PC-3 (cell line): ENCODE results near the gene TMEM190. TPM values are rescaled to one million over a fixed set of nuclear protein-coding genes. Genes with fewer than 3 reads are reported as not detected.

Experiments used
- ATAC-seq: fragments of 200-7000 bp; cut with Tn5 transposase; 2 replicates; pipeline ENCODE4 v1.9.1; 2020; ENCODE audit warnings: mild to moderate bottlenecking, moderate library complexity
- BruUV-seq: library from RNA; stranded (reverse); fragments of 400-500 nt; replicated peaks from 2 replicates; lab custom pipeline; 2021; lab: Mats Ljungman, UMichigan
- CTCF ChIA-PET: fragments of 300-600 bp; sonication (Branson Sonifier 250); formaldehyde crosslinking; loops from one replicate; lab custom pipeline; 2022; ENCODE audit warnings: antibody characterized with exemption; lab: Charles Lee
- POLR2A ChIA-PET: fragments of 300-600 bp; sonication (Branson Sonifier 250); formaldehyde crosslinking; loops from one replicate; lab custom pipeline; 2022; ENCODE audit warnings: antibody characterized with exemption; ENCODE audit not compliant: unreplicated experiment; lab: Charles Lee
- DNase-seq: peaks from one replicate; pipeline ENCODE4 v3.0.0-alpha.2; 2015
- H2AFZ ChIP-seq: fragments of 300-600 bp; sonication (generic); 2 replicates; pipeline ENCODE4 v1.6.0; 2016; ENCODE audit warnings: antibody characterized with exemption, low read length
- H3F3A ChIP-seq: fragments of 300-600 bp; sonication (generic); one replicate; pipeline ENCODE4 v1.6.0; 2017; ENCODE audit warnings: antibody characterized with exemption, low read length, control low read depth, mild to moderate bottlenecking; ENCODE audit not compliant: unreplicated experiment
- H3K27ac ChIP-seq: fragments of 300-600 bp; sonication (generic); 2 replicates; pipeline ENCODE4 v1.5.1; 2016; ENCODE audit warnings: mild to moderate bottlenecking, low read length
- H3K27me3 ChIP-seq: fragments of 300-600 bp; sonication (generic); 2 replicates; pipeline ENCODE4 v1.6.1; 2016; ENCODE audit warnings: low read length, mixed read lengths
- H3K36me3 ChIP-seq: fragments of 300-600 bp; sonication (generic); 2 replicates; pipeline ENCODE4 v1.6.1; 2016; ENCODE audit warnings: low read depth, mixed run types, low read length, mixed read lengths
- H3K4me1 ChIP-seq: fragments of 300-600 bp; sonication (generic); 2 replicates; pipeline ENCODE4 v1.5.1; 2016; ENCODE audit warnings: low read length; ENCODE audit not compliant: insufficient read depth
- H3K4me2 ChIP-seq: fragments of 300-600 bp; sonication (generic); 2 replicates; pipeline ENCODE4 v1.6.0; 2016; ENCODE audit warnings: low read length
- H3K4me3 ChIP-seq: fragments of 300-600 bp; sonication (generic); 2 replicates; pipeline ENCODE4 v1.5.1; 2016; ENCODE audit warnings: mild to moderate bottlenecking, low read length, mixed read lengths
- H3K79me2 ChIP-seq: fragments of 300-600 bp; sonication (generic); 2 replicates; pipeline ENCODE4 v1.6.1; 2017; ENCODE audit warnings: low read length, mixed read lengths
- H3K9ac ChIP-seq: fragments of 300-600 bp; sonication (generic); 2 replicates; pipeline ENCODE4 v1.6.0; 2016; ENCODE audit warnings: mild to moderate bottlenecking, low read length
- H3K9me2 ChIP-seq: fragments of 300-600 bp; sonication (generic); replicated peaks from 2 replicates; pipeline ENCODE4 v1.6.1; 2016; ENCODE audit warnings: mixed run types, low read length, mixed read lengths
- H3K9me3 ChIP-seq: fragments of 300-600 bp; sonication (generic); 2 replicates; pipeline ENCODE4 v1.6.1; 2016; ENCODE audit warnings: low read length, mixed read lengths
- H4K20me1 ChIP-seq: fragments of 300-600 bp; sonication (generic); 2 replicates; pipeline ENCODE4 v1.6.1; 2016; ENCODE audit warnings: low read length, mixed read lengths
- CTCF ChIP-seq: fragments of 300-600 bp; sonication (generic); conservative IDR thresholded peaks from 2 replicates; pipeline ENCODE4 v1.5.1; 2017; ENCODE audit warnings: antibody characterized with exemption, low read depth, mild to moderate bottlenecking, low read length
- EZH2 ChIP-seq: fragments of 300-600 bp; sonication (generic); IDR thresholded peaks from one replicate; pipeline ENCODE4 v1.6.1; 2017; ENCODE audit warnings: antibody characterized with exemption, mild to moderate bottlenecking, low read length; ENCODE audit not compliant: unreplicated experiment
- EZH2phosphoT487 ChIP-seq: fragments of 300-600 bp; sonication (generic); IDR thresholded peaks from 2 replicates; pipeline ENCODE4 v1.6.1; 2018; ENCODE audit warnings: mild to moderate bottlenecking, antibody characterized with exemption, low read length, borderline replicate concordance
- intact Hi-C: fragments of 100-400 bp; cut with micrococcal nuclease; formaldehyde crosslinking; loops from 2 replicates; pipeline ENCODE4 v1.9.0; 2023
- total RNA-seq: library from RNA; depleted of rRNA; stranded (reverse); fragments of >200 nt; gene quantifications from 2 replicates; pipeline ENCODE4 v1.2.3, GENCODE V29; 2014

TMEM190 gene
- total RNA-seq, 1 experiment from 2014 or later = not detected

GRCh38 chr19:55352040-55352439 is 24.6 kb upstream of the TMEM190 start:
- Histone ChIP-seq H3K9me3 (no peaks in the 10 kb centered on the region), H3K27ac (peak overlapping the region; percentile 49), H3K79me2 (no peaks in the 10 kb centered on the region), H4K20me1 (no peaks in the 10 kb centered on the region), H3K4me2 (peak overlapping the region; percentile 91), H2AFZ (no peak overlapping the region), H3K9me2 (no peaks in the 10 kb centered on the region), H3K9ac (no peak overlapping the region), H3K27me3 (peaks cover 17% of the 10 kb centered on the region), H3F3A (no peaks in the 10 kb centered on the region), H3K4me1 (peaks cover 45% of the 10 kb centered on the region), H3K4me3 (no peak overlapping the region), H3K36me3 (no peaks in the 10 kb centered on the region; the same call in 1 of the 2 replicates)
- BruUV-seq = no TSS peak
- ChIA-PET POLR2A (interaction anchor here (0.6 kb wide), 1 partner anchor 13 kb away, joined by 4 read pairs; the partner anchor contains the start of gene KMT5C), CTCF (no interaction called here)
- ATAC-seq (peak; percentile 41), DNase-seq (peak; percentile 89)
- intact Hi-C loops = no loop called here
- TF ChIP-seq EZH2phosphoT487 = no peak
- TF ChIP-seq CTCF = no peak
- TF ChIP-seq EZH2 = no peak

- ATAC-seq (no peak), DNase-seq (no peak)
- H3K4me2 ChIP-seq = peak overlapping the region; percentile 91
- POLR2A ChIA-PET = interaction anchor here (0.6 kb wide), 1 partner anchor 93 kb away, joined by 7 read pairs; no protein-coding TSS in a partner anchor
- intact Hi-C loops = no loop called here
- no peaks in the 10 kb centered on the region for H3K36me3 ChIP-seq
- TF ChIP-seq EZH2phosphoT487 (no peak), CTCF (no peak), EZH2 (no peak)
- H3K4me1 ChIP-seq = peaks cover 45% of the 10 kb centered on the region
- CTCF ChIA-PET = no interaction called here
- H3K9me2 ChIP-seq = no peaks in the 10 kb centered on the region
- no peak overlapping the region for H2AFZ ChIP-seq
- no TSS peak for BruUV-seq
- H3K27ac ChIP-seq = peak overlapping the region; percentile 16; the same call in 1 of the 2 replicates
- no peak overlapping the region for H3K9ac ChIP-seq
- no peaks in the 10 kb centered on the region for H4K20me1 ChIP-seq
- peak overlapping the region; percentile 68; the same call in 1 of the 2 replicates for H3K4me3 ChIP-seq
- H3K79me2 ChIP-seq = no peaks in the 10 kb centered on the region
- peaks cover 17% of the 10 kb centered on the region for H3K27me3 ChIP-seq
- no peaks in the 10 kb centered on the region for H3F3A ChIP-seq
- H3K9me3 ChIP-seq = no peaks in the 10 kb centered on the region
Measured at GRCh38 chr19:55352549-55353145, 24.0 kb upstream of the TMEM190 start.

GRCh38 chr19:55353356-55353802 is 23.2 kb upstream of the TMEM190 start:
- H3F3A ChIP-seq = no peaks in the 10 kb centered on the region
- no peaks in the 10 kb centered on the region for H4K20me1 ChIP-seq
- intact Hi-C loops = no loop called here
- no peaks in the 10 kb centered on the region for H3K36me3 ChIP-seq
- DNase-seq = peak; percentile 39
- TF ChIP-seq EZH2phosphoT487 (no peak), CTCF (no peak), EZH2 (no peak)
- H3K27ac ChIP-seq = no peak overlapping the region
- 0 out of 2 replicates have a peak, but pooled peaks have one; percentile 0 for ATAC-seq
- peak overlapping the region; percentile 91 for H3K4me2 ChIP-seq
- no peaks in the 10 kb centered on the region for H3K9me3 ChIP-seq
- ChIA-PET CTCF (no interaction called here), POLR2A (interaction anchor here (0.6 kb wide), 1 partner anchor 94 kb away, joined by 7 read pairs; no protein-coding TSS in a partner anchor)
- H3K9ac ChIP-seq = peak overlapping the region; percentile 48
- no peaks in the 10 kb centered on the region for H3K9me2 ChIP-seq
- peak overlapping the region; percentile 70 for H2AFZ ChIP-seq
- H3K27me3 ChIP-seq = peaks cover 17% of the 10 kb centered on the region
- H3K4me1 ChIP-seq = peaks cover 45% of the 10 kb centered on the region
- TSS peak; percentile 87 for BruUV-seq
- H3K79me2 ChIP-seq = no peaks in the 10 kb centered on the region
- H3K4me3 ChIP-seq = peak overlapping the region; percentile 68
